ENCODE data around the gene RBM20. TPM values are rescaled to one million over a fixed set of nuclear protein-coding genes. Genes with fewer than 3 reads are reported as not detected.
"Not testable (repeated sequence)": the region's sequence is repeated elsewhere in the genome, so short reads cannot be mapped to it uniquely, and the experiment has no call there.

Gene RBM20
- total RNA-seq, 1 experiment from 2014 or later: 0.17 TPM

DNA sequence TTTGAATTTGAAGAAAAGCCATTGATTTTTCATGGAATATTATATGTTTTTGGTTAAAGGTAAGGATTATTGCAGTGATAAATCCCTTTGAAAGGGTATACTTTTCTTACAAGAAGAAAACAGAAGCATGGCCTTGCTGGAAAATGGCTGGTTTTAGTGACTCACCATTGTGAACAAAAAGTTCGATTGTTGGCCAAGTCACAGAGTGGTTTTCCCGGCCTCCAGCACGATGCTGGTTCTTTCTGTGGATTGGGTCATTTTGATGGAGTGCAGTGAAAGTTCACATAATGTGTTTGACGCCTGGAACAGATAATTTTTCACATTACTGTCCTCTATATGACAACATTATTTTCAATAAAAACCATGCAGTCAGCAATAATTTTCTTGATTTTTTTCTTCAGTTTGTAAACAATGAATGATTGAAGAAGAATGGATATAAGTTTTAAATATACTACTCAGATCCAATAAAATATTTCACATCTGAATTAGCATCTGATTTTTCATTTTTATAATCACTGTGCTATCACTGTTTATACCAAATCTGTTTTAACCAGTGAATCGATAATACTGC lies 60.9 kb downstream of the RBM20 start:
- Histone ChIP-seq H2AFZ (ENCODE audit: low read length) (no peak overlapping the region), H2BK12ac (ENCODE audit: insufficient read length, low read depth, low read length) (no peak overlapping the region), H3K18ac (ENCODE audit: insufficient read length, low read depth, low read length) (no peak overlapping the region), H3K9me3 (ENCODE audit: control insufficient read depth, low read depth, low read length) (no peaks in the 10 kb centered on the region), H2BK20ac (ENCODE audit: low read depth, low read length, poor library complexity, severe bottlenecking) (no peak overlapping the region), H2BK120ac (ENCODE audit: low read depth, low read length, poor library complexity, severe bottlenecking) (no peak overlapping the region), H4K20me1 (ENCODE audit: control insufficient read depth, insufficient read depth, insufficient read length) (no peaks in the 10 kb centered on the region), H3K14ac (ENCODE audit: insufficient read depth, low read length) (no peak overlapping the region), H3K27me3 (ENCODE audit: insufficient read depth, low read length) (no peaks in the 10 kb centered on the region), H3K23ac (ENCODE audit: insufficient read length, low read depth, low read length) (no peak overlapping the region), H3K9ac (ENCODE audit: extremely low read depth, insufficient read length, low read length) (no peak overlapping the region), H4K8ac (replicated peaks; ENCODE audit: insufficient read length, low read depth, low read length) (no peak overlapping the region), H3K79me2 (ENCODE audit: insufficient read depth, low read length) (no peaks in the 10 kb centered on the region), H3K23me2 (ENCODE audit: insufficient read length, low read depth, low read length, poor library complexity, severe bottlenecking) (no peaks in the 10 kb centered on the region), H2BK15ac (ENCODE audit: low read depth, low read length) (no peak overlapping the region), H2BK5ac (ENCODE audit: insufficient read length, low read length) (no peak overlapping the region), H3K4me2 (ENCODE audit: insufficient read depth, insufficient read length, low read length) (no peak overlapping the region), H3K4me1 (ENCODE audit: insufficient read depth, low read length) (peaks cover 13% of the 10 kb centered on the region; the same call in 1 of the 2 replicates), H3K4ac (ENCODE audit: low read depth, low read length) (no peak overlapping the region), H3K56ac (ENCODE audit: insufficient read length, low read depth, low read length) (no peak overlapping the region), H2AK5ac (ENCODE audit: insufficient read length, low read length) (no peak overlapping the region), H3K27ac (ENCODE audit: insufficient read length, low read depth, low read length) (no peak overlapping the region), H4K5ac (ENCODE audit: insufficient read length, low read depth, low read length) (no peak overlapping the region), H3T11ph (ENCODE audit: low read length) (no peak overlapping the region), H3K79me1 (ENCODE audit: insufficient read depth, low read depth, low read length, poor library complexity, severe bottlenecking) (no peaks in the 10 kb centered on the region), H4K91ac (ENCODE audit: insufficient read length, low read depth, low read length) (no peak overlapping the region)
- H3K27ac Mint-ChIP-seq: no peak overlapping the region; a peak in 1 of 7 replicates
- H3K9me3 Mint-ChIP-seq: no peaks in the 10 kb centered on the region
- H3K4me3 Mint-ChIP-seq: no peak overlapping the region
- H3K36me3 Mint-ChIP-seq (ENCODE audit: insufficient read depth in 1 of 3, low read depth in 3 of 3): no peaks in the 10 kb centered on the region
- H3K4me1 Mint-ChIP-seq: peaks cover 34% of the 10 kb centered on the region in 2 experiments
- H3K27me3 Mint-ChIP-seq (ENCODE audit: low read depth): no peaks in the 10 kb centered on the region
- WGBS (ENCODE audit: extremely low coverage, insufficient read length, low lambda C conversion rate): no CpG with 5 or more reads among the region's 5 CpGs
- no peak for DNase-seq
- TF ChIP-seq, protein P1, sequence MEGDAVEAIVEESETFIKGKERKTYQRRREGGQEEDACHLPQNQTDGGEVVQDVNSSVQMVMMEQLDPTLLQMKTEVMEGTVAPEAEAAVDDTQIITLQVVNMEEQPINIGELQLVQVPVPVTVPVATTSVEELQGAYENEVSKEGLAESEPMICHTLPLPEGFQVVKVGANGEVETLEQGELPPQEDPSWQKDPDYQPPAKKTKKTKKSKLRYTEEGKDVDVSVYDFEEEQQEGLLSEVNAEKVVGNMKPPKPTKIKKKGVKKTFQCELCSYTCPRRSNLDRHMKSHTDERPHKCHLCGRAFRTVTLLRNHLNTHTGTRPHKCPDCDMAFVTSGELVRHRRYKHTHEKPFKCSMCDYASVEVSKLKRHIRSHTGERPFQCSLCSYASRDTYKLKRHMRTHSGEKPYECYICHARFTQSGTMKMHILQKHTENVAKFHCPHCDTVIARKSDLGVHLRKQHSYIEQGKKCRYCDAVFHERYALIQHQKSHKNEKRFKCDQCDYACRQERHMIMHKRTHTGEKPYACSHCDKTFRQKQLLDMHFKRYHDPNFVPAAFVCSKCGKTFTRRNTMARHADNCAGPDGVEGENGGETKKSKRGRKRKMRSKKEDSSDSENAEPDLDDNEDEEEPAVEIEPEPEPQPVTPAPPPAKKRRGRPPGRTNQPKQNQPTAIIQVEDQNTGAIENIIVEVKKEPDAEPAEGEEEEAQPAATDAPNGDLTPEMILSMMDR (conservative IDR thresholded peaks at IDR 0.05): no peak

DNA sequence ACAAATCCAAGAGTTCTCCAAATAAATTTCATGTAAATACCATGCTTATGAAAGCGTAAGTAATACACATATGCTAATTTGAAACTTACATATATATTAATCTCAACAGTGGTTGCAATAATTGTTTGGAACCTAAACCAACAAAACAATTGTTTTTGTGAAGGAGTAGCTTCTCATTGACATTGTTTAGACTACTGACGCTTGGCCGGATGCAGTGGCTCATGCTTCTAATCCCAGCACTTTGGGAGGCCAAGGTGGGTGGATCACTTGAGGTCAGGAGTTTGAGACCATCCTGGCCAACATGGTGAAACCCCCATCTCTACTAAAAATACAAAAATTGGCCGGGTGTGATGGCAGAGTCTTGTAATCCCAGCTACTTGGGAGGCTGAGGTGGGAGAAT lies 61.5 kb downstream of the RBM20 start:
- H4K5ac ChIP-seq (ENCODE audit: insufficient read length, low read depth, low read length); H2BK120ac ChIP-seq (ENCODE audit: low read depth, low read length, poor library complexity, severe bottlenecking); H3K79me1 ChIP-seq (ENCODE audit: insufficient read depth, low read depth, low read length, poor library complexity, severe bottlenecking); H3K4me2 ChIP-seq (ENCODE audit: insufficient read depth, insufficient read length, low read length); H3K9me3 ChIP-seq (ENCODE audit: control insufficient read depth, low read depth, low read length); H3K4ac ChIP-seq (ENCODE audit: low read depth, low read length); H2AFZ ChIP-seq (ENCODE audit: low read length); H2BK20ac ChIP-seq (ENCODE audit: low read depth, low read length, poor library complexity, severe bottlenecking); H3K27ac Mint-ChIP-seq; H3K23ac ChIP-seq (ENCODE audit: insufficient read length, low read depth, low read length); H4K8ac ChIP-seq (replicated peaks; ENCODE audit: insufficient read length, low read depth, low read length); H3K27ac ChIP-seq (ENCODE audit: insufficient read length, low read depth, low read length); H3K4me3 Mint-ChIP-seq; H3K27me3 ChIP-seq (ENCODE audit: insufficient read depth, low read length); H4K20me1 ChIP-seq (ENCODE audit: control insufficient read depth, insufficient read depth, insufficient read length); H2BK15ac ChIP-seq (ENCODE audit: low read depth, low read length); H3K9me3 Mint-ChIP-seq; H3K79me2 ChIP-seq (ENCODE audit: insufficient read depth, low read length); H3T11ph ChIP-seq (ENCODE audit: low read length); H4K91ac ChIP-seq (ENCODE audit: insufficient read length, low read depth, low read length); H3K9ac ChIP-seq (ENCODE audit: extremely low read depth, insufficient read length, low read length); H3K23me2 ChIP-seq (ENCODE audit: insufficient read length, low read depth, low read length, poor library complexity, severe bottlenecking); H3K56ac ChIP-seq (ENCODE audit: insufficient read length, low read depth, low read length); H3K36me3 Mint-ChIP-seq (ENCODE audit: insufficient read depth in 1 of 3, low read depth in 3 of 3); H2AK5ac ChIP-seq (ENCODE audit: insufficient read length, low read length); H3K14ac ChIP-seq (ENCODE audit: insufficient read depth, low read length); DNase-seq; H2BK12ac ChIP-seq (ENCODE audit: insufficient read length, low read depth, low read length); H3K18ac ChIP-seq (ENCODE audit: insufficient read length, low read depth, low read length); H2BK5ac ChIP-seq (ENCODE audit: insufficient read length, low read length); H3K27me3 Mint-ChIP-seq (ENCODE audit: low read depth): not testable (repeated sequence)
- WGBS (ENCODE audit: extremely low coverage, insufficient read length, low lambda C conversion rate): no CpG with 5 or more reads among the region's 4 CpGs
- peaks cover 34% of the 10 kb centered on the region in 2 experiments for H3K4me1 Mint-ChIP-seq
- H3K4me1 ChIP-seq (ENCODE audit: insufficient read depth, low read length): peaks cover 13% of the 10 kb centered on the region; the same call in 1 of the 2 replicates
